GM20000 (cell line): Measurements from ENCODE around the gene TNFRSF4.

Experiments
- DNase-seq: peaks from one replicate; pipeline ENCODE4 v3.0.0; 2012; ENCODE audit warnings: low spot score
- TF ChIP-seq, protein P1 (sequence below): IDR thresholded peaks from 2 replicates; pipeline ENCODE4 v1.5.1; 2012; ENCODE audit warnings: mild to moderate bottlenecking, control low read depth; ENCODE audit errors: extremely low read depth, missing control alignments

The TNFRSF4 gene

DNA sequence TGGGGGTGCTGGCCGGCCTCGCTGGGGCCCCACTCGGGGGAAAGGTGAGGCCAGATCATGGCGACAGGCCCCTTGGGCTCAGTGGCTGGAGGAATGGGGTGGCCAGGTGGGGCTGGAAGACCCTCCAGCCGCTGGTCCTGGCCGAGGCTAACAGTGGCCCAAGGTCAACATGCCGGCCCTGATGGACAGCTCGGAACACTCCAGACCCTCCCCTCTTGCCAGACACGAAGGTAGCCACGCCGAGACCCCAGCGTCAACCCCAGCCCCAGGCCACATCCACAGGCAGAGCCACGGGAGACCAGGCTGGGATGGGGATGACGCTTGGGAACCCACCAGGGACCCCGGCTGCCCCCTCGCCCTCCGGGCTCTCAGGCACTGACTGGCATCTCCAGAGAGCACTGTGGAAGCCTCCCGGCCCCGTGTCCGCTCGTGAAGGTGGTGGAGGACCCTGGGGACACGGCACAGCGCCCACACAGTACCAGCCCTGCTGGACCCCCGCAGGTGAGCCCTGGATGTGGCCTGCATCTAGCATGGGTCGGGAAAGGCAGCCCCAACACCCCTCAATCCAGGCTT, 33.5 kb upstream of the TNFRSF4 start:
- DNase-seq: no peak
- TF ChIP-seq, protein P1, sequence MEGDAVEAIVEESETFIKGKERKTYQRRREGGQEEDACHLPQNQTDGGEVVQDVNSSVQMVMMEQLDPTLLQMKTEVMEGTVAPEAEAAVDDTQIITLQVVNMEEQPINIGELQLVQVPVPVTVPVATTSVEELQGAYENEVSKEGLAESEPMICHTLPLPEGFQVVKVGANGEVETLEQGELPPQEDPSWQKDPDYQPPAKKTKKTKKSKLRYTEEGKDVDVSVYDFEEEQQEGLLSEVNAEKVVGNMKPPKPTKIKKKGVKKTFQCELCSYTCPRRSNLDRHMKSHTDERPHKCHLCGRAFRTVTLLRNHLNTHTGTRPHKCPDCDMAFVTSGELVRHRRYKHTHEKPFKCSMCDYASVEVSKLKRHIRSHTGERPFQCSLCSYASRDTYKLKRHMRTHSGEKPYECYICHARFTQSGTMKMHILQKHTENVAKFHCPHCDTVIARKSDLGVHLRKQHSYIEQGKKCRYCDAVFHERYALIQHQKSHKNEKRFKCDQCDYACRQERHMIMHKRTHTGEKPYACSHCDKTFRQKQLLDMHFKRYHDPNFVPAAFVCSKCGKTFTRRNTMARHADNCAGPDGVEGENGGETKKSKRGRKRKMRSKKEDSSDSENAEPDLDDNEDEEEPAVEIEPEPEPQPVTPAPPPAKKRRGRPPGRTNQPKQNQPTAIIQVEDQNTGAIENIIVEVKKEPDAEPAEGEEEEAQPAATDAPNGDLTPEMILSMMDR: no peak

GRCh38 chr1:1246577-1247340, 32.8 kb upstream of the TNFRSF4 start, which contains the start of gene C1QTNF12:
Gene C1QTNF12 (minus strand): TSS chr1:1246722. CDS start chr1:1246690, 32 bp downstream.
- no peak for DNase-seq

DNA sequence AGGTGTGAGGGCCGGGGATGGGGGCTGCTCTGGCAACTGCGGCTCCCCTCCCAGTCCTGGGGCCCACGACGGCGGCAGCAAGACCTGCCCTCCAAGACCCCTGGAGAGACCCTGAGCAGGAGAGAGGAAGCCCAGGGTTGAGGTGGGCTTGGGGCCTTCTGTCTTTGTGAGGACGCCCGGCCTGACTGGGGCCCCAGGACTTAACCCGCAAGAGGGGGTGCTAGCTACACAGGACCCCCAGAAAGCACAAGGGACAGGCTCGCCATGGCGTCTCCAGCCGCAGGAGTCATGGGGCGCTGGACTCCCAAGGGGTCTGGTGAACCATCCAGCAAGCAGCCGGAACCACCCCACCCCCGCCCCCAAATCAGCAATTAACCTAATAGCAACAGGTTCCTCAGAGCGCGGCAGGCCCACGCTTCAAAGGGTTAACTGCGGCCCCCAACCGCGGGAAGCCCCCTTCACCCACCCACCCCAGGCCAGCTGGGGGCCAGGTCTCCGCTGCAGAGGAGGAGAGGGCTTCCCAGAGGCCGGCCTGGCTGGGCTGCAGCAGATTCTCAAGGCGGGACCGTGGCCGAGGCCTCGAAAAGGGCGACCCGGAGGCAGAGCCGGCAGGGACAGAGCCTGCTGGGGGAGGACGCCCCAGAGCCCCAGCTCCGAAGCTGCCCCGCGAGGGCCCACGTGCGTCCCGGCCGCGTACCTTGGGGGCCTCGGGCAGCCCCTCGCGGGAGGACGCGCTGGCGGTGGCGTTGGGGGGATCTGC, 32.0 kb upstream of the TNFRSF4 start:
- TF ChIP-seq, protein P1: no peak
- no peak for DNase-seq

More at GRCh38 chr1:1246577-1247340, 32.8 kb upstream of the TNFRSF4 start, which contains the start of gene C1QTNF12:
- TF ChIP-seq, protein P1: no peak

DNA sequence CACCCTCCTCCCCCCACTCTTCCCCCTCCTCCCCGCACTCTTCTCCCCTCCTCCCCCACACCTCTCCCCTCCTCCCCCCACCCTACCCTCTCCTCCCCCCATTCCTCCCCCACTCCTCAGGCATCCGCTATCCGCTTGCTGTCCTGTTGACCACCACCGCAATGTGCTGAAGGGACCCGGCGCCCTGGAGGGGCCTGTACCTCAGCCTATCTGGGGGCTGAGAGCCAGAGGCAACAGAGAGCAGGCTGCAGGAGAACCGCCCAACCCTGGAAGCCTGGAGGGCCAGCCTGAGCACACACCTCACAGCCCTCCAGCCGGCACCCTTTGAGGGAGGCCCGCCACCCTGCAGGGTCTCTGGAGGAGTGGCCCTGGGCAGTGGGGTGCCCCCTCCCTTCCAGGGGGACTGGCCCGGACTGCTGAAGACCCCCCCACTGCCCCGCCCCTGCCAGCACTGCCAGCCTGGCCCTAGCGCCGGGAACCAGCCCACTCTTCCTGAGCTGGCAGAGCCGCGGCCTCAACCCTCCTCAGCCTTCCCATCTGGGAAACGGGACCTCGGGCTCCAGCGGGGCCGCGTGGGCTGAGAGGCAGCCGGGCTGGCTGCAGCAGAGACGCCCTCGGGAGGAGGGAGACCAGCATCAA, 31.3 kb upstream of the TNFRSF4 start:
- TF ChIP-seq, protein P1: no peak
- DNase-seq: no peak

GRCh38 chr1:1244192-1244811, 30.3 kb upstream of the TNFRSF4 start:
- no peak for DNase-seq
- TF ChIP-seq, protein P1: no peak

- TF ChIP-seq, protein P1: no peak
- DNase-seq: no peak
These were observed 29.8 kb upstream of the TNFRSF4 start for GRCh38 chr1:1243807-1244191.
